Measurements from ENCODE around the gene RASSF10.

Gene RASSF10

GRCh38 chr11:12995188-12995587, 13.9 kb upstream of the RASSF10 start:
- DNase-seq: no peak

GRCh38 chr11:12995823-12996222, 13.3 kb upstream of the RASSF10 start:
- no peak for DNase-seq

GRCh38 chr11:12997168-12997567, 11.9 kb upstream of the RASSF10 start:
- DNase-seq: no peak

DNA sequence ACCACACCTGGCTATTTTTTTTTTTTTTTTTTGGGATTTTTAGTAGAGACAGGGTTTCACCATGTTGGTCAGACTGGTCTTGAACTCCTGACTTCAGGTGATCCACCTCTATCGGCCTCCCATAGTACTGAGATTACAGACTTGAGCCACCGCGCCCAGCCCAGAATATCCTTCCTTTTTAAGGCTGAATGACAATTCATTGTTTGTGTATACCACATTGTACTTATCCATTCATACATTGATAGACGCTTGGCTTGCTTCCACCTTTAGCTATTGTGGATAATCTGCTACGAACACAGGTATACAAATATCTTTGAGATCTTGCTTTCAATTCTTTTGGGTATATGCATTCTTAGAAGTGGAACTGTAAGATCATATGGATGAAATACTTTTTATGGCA, 10.8 kb upstream of the RASSF10 start:
- no peak for DNase-seq

GRCh38 chr11:12999597-12999996, 9.5 kb upstream of the RASSF10 start:
- DNase-seq: no peak

DNA sequence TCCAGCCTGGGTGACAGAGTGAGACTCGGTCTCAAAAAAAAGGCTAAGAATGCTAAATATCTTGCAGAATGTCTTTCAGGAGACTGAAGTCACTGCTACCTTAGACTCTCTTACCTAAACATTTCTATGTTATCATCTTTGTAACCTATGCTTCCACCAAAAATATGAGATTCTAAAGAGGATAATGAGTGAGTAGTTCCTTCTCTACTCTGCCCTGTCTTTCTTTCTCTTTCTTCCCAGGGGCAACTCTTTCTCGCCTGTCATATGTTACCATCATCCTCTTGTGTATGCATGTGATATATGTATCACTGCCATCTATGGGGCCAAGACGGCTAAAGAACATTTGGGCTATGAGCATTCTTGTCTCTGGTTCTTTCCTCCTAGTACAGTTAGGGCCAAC, 9.0 kb upstream of the RASSF10 start:
- no peak for DNase-seq

GRCh38 chr11:13000721-13001120, 8.4 kb upstream of the RASSF10 start:
- DNase-seq: no peak

DNA sequence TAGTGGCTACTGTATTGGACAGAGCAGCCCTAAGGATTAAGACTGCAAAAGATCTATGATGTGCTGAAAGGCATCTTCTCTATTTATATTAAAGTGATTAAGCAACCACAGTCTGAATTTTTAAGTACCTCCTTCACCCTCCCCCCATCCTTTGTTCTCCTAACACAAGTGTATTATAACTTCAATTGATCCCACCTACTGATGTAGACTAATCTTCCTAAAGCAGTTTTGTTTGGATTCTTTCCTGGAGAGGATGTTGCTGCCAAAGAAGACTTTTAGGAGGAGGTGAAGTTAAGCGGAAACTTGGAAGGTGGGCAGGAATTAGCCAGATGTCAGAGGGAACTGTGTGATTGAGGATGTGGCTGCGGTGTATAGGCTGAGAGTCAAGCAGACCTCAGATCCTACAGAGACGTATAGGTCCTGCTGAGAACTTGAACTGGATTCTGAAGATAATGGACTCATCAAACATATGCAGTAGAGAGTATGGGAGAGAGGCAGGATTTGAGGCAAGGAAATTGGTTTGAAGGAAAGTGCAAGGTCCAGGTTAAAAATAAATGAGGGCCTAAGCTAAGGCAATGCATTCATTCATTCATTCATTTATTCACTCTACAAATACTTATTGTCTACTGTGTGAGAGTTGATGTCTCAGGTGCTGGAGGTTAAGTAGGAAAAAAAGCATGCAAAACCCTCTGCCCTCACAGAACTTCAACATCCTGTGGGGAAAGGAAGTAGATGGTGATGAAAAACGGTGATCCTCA, 5.2 kb upstream of the RASSF10 start:
- no peak for DNase-seq

DNA sequence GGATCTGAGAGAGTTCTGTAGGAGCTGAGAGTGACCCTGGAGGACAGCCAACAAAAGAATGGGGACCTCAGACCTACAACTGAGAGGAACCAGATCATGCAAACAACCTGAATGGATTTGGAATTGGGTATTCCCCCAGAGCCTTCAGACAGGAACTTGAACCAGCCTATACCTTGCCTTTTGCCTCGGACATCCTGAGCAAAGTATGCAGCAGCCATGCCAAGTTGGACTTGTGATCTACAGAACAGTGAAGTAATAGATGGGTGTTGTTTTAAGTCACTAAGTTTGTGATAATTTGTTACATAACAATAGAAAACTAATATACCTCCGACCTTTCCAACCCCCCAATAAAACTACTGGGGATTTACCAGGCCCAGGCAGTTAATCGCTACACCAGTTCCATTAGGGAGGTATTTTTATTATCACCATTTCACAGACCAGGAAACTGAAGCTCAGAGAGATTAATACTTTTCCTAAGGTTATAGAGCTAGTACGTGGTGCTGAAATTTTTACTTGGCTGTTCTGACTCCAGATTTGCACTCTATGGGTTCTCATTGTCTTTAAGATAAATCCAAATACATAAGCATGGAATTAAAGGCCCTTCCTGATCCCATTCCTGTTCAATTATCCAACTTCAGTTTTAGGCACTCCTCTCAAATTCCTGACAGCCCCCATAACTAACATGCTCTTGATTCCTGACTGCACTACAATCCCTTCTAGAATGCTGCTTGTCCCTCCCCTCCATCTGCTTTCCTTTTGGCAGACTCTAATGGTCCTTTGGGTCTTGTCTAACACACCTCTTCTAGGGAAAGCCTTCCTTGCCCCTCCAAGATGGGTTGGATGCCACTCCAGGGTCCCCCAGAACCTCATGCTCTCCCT, 1.7 kb upstream of the RASSF10 start:
- DNase-seq: no peak

- DNase-seq: no peak
These were observed 1.1 kb upstream of the RASSF10 start for GRCh38 chr11:13008061-13008435.

GRCh38 chr11:13009476-13009920, 382 bp downstream of the RASSF10 start:
- DNase-seq: no peak

DNA sequence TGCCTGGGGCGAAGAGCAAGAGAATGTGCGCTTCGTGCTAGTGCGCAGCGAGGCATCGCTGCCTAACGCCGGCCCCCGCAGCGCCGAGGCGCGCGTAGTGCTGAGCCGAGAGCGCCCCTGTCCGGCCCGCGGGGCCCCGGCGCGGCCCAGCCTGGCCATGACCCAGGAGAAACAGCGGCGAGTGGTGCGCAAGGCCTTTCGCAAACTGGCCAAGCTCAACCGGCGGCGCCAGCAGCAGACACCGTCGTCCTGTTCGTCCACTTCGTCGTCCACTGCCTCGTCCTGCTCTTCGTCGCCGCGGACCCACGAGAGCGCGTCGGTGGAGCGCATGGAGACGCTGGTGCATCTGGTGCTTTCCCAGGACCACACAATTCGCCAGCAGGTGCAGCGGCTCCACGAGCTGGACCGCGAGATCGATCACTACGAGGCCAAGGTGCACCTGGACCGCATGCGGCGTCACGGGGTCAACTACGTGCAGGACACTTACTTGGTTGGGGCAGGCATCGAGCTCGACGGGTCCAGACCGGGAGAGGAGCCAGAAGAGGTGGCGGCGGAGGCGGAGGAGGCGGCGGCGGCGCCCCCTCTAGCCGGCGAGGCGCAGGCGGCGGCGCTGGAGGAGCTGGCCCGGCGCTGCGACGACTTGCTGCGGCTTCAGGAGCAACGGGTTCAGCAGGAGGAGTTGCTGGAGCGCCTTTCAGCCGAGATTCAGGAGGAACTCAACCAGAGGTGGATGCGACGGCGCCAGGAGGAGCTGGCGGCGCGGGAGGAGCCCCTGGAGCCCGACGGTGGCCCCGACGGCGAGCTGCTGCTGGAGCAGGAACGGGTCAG, 1.0 kb downstream of the RASSF10 start:
- DNase-seq: no peak

- no peak for DNase-seq
These were observed 1.8 kb downstream of the RASSF10 start for GRCh38 chr11:13010749-13011465.

GRCh38 chr11:13011466-13012055, 2.4 kb downstream of the RASSF10 start:
- DNase-seq: no peak

GRCh38 chr11:13012056-13012661, 3.0 kb downstream of the RASSF10 start:
- no peak for DNase-seq

GRCh38 chr11:13013054-13013488, 4.0 kb downstream of the RASSF10 start:
- DNase-seq: no peak

- no peak for DNase-seq
These were observed 6.6 kb downstream of the RASSF10 start for GRCh38 chr11:13015753-13016152.

GRCh38 chr11:13016415-13016814, 7.3 kb downstream of the RASSF10 start:
- peak; percentile 2 for DNase-seq

DNA sequence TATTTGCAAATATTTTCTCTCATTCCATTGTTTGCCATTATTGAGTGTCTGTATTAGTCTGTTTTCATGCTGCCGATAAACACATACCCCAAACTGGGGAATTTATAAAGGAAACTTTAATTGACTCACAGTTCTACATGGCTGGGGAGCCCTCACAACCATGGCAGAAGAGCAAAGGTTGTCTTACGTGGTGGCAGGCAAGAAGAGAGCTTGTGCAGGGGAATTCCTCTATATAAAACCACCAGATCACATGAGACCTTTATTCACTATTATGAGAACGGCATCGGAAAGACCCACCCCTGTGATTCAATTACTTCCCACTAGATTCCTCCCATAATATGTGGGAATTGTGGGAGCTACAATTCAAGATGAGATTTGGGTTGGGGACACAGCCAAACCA, 10.2 kb downstream of the RASSF10 start:
- DNase-seq: no peak

- DNase-seq: no peak
These were observed 14.3 kb downstream of the RASSF10 start for GRCh38 chr11:13023423-13023822.

DNA sequence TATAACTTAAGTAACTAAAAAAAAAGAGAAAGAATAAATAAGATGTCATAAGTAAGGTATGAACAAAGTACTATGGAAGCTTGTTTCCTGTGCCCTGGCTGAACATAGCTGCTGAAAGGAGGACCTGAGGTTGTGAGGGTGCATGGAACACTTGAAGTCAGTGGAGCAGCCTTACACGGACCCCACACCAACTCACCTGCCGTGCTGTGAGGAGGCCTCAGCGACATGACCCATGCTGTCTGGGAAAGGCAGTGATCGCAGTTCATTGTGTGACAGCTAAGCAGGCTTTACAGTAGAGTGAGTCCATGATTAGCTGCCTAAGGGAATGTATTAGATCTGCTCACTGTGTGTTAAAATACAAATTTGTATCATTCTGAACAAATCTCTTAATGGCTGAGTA, 17.6 kb downstream of the RASSF10 start:
- no peak for DNase-seq

- no peak for DNase-seq
These were observed 19.2 kb downstream of the RASSF10 start for GRCh38 chr11:13028322-13028721.

Measured in CD4-positive, alpha-beta T cell treated with Interleukin-17A for 1 hour (primary cell).